GM13977 (cell line): ENCODE measurements around the gene PLXNB2.
A peak's percentile ranks its signal among the peaks of the same experiment; 100 is the strongest.

Experiments used
- DNase-seq: peaks from one replicate; pipeline ENCODE4 v3.0.0; 2012; ENCODE audit warnings: low spot score
- CTCF ChIP-seq: IDR thresholded peaks from 2 replicates; pipeline ENCODE4 v1.5.1; 2012; ENCODE audit warnings: mild to moderate bottlenecking, control low read depth; ENCODE audit not compliant: insufficient read depth; ENCODE audit errors: extremely low read depth, missing control alignments
- in situ Hi-C: fragments of 300-500 bp; cut with MboI; formaldehyde crosslinking; loops from one replicate; pipeline ENCODE4 v1.12.0; 2022; ENCODE audit warnings: low sequenced_read_pairs, low pct_unique_long_range_greater_than_20kb, mixed read lengths, inconsistent platforms; ENCODE audit not compliant: unreplicated experiment

Gene PLXNB2

GRCh38 chr22:50248196-50249081 lies 59.0 kb downstream of the PLXNB2 start:
- TF ChIP-seq CTCF = no peak
- in situ Hi-C loops = no loop called here

GRCh38 chr22:50247748-50248147 lies 59.7 kb downstream of the PLXNB2 start:
- no peak for TF ChIP-seq CTCF
- in situ Hi-C loops = no loop called here
- no peak for DNase-seq

More at GRCh38 chr22:50248196-50249081, 59.0 kb downstream of the PLXNB2 start:
- DNase-seq = no peak

GRCh38 chr22:50246242-50247175 lies 60.9 kb downstream of the PLXNB2 start:
- no peak for DNase-seq
- no peak for TF ChIP-seq CTCF
- in situ Hi-C loops = no loop called here

- no peak for TF ChIP-seq CTCF
- DNase-seq = no peak
- in situ Hi-C loops = no loop called here
Measured at GRCh38 chr22:50245214-50246072, 62.0 kb downstream of the PLXNB2 start.

GRCh38 chr22:50244420-50245213 lies 62.8 kb downstream of the PLXNB2 start, which contains the start of gene TUBGCP6:
Gene TUBGCP6, minus strand, starts transcription at chr22:50245023. Its CDS starts 564 bp downstream, at chr22:50244459.
- DNase-seq = peak; percentile 95
- TF ChIP-seq CTCF = no peak
- in situ Hi-C loops = no loop called here
